ENCODE measurements around the gene RIC1.

GRCh38 chr9:5579881-5580280 lies 49.0 kb upstream of the RIC1 start:
- no peak for TF ChIP-seq POLR2AphosphoS5 (IDR thresholded peaks at IDR 0.05; ENCODE audit: low read depth, low read length)
- no peak for TF ChIP-seq REST (IDR thresholded peaks at IDR 0.05; ENCODE audit: insufficient read depth in 1 of 2, low read depth in 2 of 2, low read length in 2 of 2)
- TF ChIP-seq TAF1 (IDR thresholded peaks at IDR 0.05; ENCODE audit: borderline replicate concordance, insufficient read depth, low read length) = no peak

Data from PFSK-1 (cell line).